ENCODE data around the gene ATG5.
"Not testable (repeated sequence)": the region's sequence is repeated elsewhere in the genome, so short reads cannot be mapped to it uniquely, and the experiment has no call there.

The ATG5 gene

GRCh38 chr6:106315765-106316374 lies 9.7 kb downstream of the ATG5 start:
- DNase-seq (ENCODE audit: low read depth in 2 of 3, low spot score in 2 of 3), result no peak

DNA sequence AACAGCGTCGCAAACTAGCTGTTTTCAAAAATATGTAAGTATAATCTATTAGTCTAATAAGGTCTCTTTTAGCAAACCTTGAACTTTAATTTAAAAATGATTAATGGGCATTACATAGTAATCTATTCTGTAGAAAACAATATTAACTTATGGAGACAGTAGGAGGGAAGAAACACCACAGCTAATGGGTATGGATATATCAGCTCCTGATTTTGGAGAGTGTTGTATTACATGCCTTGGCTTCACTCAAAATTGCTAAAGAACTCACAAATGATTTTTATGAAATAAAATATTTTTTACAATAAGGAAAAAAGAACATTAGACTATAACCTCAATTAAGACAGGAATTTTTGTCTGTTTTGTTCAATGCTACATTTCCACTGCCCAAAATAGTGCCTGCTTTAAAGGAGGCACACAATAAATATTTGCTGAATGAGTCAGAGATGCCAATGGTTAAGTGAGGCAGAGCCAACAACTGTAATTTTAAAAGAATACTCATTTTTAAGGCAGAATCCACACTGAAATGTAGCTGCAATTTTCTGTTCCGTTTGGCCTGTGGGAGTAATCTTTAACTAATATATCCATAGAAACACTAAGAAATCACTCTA lies 15.7 kb downstream of the ATG5 start:
- DNase-seq (ENCODE audit: low read depth in 2 of 3, low spot score in 2 of 3), result no peak

GRCh38 chr6:106308985-106309384 lies 16.6 kb downstream of the ATG5 start:
- no peak for DNase-seq (ENCODE audit: low read depth in 2 of 3, low spot score in 2 of 3)

- no peak for DNase-seq (ENCODE audit: low read depth in 2 of 3, low spot score in 2 of 3)
Observed at GRCh38 chr6:106305740-106306139, 19.8 kb downstream of the ATG5 start.

DNA sequence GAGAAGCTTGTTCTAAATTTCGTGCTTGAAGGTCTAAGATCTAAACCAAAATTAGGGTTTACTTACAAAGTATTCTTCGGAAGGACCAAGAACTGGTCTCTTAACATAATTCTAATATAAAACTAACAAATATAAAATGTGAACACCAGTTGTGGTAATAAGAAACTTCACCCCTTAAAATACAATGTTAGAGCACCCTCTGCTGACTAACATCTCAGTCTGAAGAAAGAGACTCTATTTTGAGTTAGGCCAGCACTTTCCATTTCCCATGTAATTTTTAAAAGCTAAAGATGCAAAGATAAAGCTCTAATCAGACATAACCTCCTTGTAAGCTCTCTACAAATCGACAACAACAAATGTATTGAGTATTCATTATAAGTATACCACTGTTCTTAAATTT lies 24.6 kb downstream of the ATG5 start:
- no peak for DNase-seq (ENCODE audit: low read depth in 2 of 3, low spot score in 2 of 3)

DNA sequence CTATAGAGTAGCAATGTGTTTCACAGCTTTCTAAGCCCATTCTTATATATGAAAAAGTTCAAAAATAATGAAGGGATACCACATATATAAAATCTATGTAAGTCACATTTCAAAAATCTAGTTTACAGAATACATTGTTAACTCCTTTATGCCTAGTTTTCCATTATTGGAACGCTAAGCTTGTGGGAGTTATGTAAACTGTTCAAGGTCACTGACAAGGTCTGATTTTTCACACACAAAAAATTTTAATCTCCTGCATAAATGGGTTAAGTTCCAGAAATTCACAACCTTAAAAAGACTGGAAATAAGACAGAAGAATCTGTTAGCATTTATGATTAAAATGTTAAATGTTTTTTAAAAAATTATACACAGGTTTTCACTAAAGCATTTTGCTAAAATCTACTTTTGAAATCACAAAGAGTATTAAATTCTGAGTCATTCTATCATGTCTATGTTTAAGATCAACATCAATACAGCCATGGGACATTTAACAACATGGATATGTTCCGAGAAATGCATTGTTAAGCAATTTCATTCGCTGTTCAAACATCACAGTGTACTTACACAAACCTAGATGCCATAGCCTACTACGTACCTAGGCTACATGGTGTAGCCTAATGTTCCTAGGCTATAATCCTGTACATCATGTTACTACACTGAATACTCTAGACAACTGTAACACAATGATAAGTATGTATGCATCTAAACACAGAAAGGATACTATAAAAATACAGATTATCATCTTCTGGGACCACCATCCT lies 25.4 kb downstream of the ATG5 start:
- no peak for DNase-seq (ENCODE audit: low read depth in 2 of 3, low spot score in 2 of 3)

GRCh38 chr6:106293116-106293515 lies 32.4 kb downstream of the ATG5 start:
- DNase-seq (ENCODE audit: low read depth in 2 of 3, low spot score in 2 of 3), result no peak

GRCh38 chr6:106290954-106291353 lies 34.6 kb downstream of the ATG5 start:
- no peak for DNase-seq (ENCODE audit: low read depth in 2 of 3, low spot score in 2 of 3)

- DNase-seq (ENCODE audit: low read depth in 2 of 3, low spot score in 2 of 3), result no peak
Observed at GRCh38 chr6:106290032-106290431, 35.5 kb downstream of the ATG5 start.

GRCh38 chr6:106287215-106287614 lies 38.3 kb downstream of the ATG5 start:
- no peak for DNase-seq (ENCODE audit: low read depth in 2 of 3, low spot score in 2 of 3)

GRCh38 chr6:106286746-106287145 lies 38.8 kb downstream of the ATG5 start:
- DNase-seq (ENCODE audit: low read depth in 2 of 3, low spot score in 2 of 3), result no peak

DNA sequence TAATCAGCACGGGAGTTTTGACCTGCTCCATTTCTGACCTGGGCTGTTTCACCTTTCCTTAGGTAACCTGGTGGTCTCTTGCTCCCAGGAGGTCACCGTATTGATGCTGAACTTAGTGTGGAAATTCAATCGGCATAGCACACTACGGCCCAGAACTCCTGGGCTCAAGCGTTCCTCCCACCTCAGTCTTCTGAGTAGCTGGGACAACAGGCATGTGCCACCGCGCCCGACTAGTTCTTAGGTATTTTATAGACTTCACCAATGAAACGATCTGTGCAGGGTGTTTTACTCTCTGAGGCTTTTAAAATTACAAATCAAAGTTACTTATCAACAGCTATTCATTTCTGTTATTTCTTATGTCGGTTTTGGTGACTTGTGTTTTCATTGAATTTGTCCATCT lies 42.1 kb downstream of the ATG5 start:
- no peak for DNase-seq (ENCODE audit: low read depth in 2 of 3, low spot score in 2 of 3)

DNA sequence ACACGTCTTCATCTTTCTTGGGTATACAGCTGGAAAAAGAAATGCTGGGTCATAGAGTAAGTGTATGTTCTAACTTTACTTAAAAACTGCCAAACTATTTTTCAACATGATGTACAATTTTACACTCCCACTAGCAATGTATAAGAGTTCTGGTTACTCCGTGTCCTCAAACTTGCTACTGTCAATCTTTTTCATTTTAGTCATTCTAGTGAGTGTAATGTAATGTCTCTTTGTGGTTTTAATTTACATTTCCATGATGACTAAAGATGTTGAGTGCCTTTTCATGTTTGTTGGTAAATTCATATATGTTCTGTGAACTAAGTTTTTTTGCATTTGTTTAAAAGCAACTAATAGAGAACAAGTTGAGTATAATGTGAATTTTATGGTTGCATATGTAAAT lies 43.9 kb downstream of the ATG5 start:
- no peak for DNase-seq (ENCODE audit: low read depth in 2 of 3, low spot score in 2 of 3)

DNA sequence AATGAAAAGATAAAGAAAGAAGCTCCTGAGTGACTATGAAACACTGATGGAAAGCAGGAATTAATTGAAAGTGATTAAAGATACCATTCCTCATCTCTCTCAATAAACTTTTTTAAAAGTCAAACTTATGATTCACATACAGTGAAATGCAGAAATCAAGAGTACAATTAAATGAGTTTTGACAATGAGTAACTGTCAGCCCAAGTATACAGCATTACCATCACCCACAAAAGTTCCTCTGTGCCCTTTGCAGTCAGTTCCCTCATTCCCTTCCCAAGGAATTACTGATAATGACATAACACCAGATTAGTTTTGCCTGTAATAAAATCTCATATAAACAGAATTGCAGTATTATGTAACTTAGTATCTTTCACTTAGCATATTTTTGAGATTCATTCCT lies 44.5 kb downstream of the ATG5 start:
- no peak for DNase-seq (ENCODE audit: low read depth in 2 of 3, low spot score in 2 of 3)

DNA sequence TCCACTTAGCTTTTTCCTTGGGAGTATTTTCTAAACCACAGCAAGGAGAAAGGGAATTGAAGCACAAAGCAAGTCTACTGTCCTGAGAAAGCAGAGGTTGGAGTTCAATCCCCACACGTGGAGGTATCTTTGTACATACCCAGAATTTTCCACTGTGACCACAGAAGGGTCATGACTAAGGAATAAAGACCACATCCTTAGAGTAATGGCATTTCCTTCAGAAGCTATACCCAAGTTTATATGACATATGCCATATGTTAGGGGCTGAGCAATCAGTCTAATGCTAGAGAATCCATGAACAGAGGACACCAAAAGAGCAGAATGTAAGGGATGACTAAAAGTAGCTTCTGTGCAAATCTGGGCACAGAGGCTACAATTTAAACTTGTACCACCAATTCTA lies 46.4 kb downstream of the ATG5 start:
- no peak for DNase-seq (ENCODE audit: low read depth in 2 of 3, low spot score in 2 of 3)

DNA sequence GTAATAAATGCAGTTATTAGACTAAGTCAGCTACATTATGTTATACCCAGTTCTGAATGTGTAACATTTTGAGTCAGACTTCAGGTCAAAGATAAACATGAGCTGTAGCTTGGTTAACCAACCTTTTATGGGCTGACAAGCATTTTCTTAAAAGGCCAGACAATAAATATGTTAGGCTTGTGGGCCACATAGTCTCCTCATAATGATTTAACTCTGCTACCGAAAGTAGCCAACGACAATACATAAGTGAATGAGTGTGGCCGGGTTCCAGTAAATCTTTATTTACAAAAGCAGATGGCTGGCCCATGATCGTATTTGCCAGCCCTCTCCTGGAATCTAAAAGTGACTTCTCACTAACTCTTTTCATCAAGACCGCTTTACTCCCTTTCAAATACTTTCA lies 49.9 kb downstream of the ATG5 start:
- no peak for DNase-seq (ENCODE audit: low read depth in 2 of 3, low spot score in 2 of 3)

DNA sequence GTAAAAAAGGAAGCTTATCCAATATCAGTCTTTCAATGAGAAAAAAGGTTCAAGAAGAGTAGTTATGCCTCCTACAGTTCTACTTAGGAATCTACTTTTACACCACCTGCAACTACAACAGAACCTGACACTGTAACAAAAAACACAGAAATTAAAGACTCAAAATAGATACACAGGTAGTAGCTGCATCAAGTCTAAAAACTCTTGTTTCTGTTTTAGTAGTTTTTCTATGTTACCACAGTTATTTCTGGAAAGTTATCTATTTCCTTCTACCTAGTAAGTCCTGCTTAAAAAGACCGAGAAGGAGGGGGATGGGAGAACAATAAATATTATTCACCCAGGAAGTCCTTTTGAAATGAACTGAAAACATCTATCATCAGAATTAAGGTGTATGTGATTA lies 52.5 kb downstream of the ATG5 start:
- no peak for DNase-seq (ENCODE audit: low read depth in 2 of 3, low spot score in 2 of 3)

DNA sequence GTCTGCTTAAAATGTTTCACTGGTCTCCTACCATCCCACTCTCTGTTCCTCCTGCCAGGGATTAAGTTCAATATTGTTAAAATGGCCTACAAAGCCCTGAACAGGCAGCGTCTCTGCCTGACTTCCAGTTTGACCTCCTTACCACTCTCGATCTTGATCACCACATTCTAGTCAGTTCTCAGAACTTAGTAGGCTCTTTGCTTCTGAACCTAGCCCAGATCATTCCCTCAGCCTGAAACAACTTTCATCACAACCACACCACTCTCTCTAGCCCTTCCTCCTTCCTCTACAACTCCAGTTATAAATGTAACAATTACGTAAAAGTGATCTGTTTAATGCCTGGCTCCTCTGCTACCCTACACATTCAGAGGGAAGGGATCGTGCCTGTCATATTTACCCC lies 53.3 kb downstream of the ATG5 start:
- no peak for DNase-seq (ENCODE audit: low read depth in 2 of 3, low spot score in 2 of 3)

GRCh38 chr6:106270414-106270813 lies 55.1 kb downstream of the ATG5 start:
- DNase-seq (ENCODE audit: low read depth in 2 of 3, low spot score in 2 of 3), result no peak

DNA sequence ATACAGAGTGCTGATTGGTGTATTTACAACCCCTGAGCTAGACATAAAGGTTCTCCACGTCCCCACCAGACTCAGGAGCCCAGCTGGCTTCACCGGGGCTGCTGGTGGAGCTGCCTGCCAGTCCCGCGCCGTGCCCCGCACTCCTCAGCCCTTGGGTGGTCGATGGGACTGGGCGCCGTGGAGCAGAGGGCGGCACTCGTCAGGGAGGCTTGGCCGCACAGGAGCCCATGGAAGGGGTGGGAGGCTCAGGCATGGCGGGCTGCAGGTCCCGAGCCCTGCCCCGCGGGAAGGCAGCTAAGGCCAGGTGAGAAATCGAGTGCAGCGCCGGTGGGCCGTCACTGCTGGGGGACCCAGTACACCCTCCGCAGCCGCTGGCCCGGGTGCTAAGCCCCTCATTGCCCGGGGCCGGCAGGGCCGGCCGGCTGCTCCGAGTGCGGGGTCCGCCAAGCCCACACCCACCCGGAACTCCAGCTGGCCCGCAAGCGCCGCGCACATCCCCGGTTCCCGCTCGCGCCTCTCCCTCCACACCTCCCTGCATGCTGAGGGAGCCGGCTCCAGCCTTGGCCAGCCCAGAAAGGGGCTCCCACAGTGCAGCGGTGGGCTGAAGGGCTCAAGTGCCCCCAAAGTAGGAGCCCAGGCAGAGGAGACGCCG lies 56.2 kb downstream of the ATG5 start:
- DNase-seq (ENCODE audit: low read depth in 2 of 3, low spot score in 2 of 3), result not testable (repeated sequence)

- DNase-seq (ENCODE audit: low read depth in 2 of 3, low spot score in 2 of 3), result not testable (repeated sequence)
Observed at GRCh38 chr6:106268500-106268899, 57.1 kb downstream of the ATG5 start.

GRCh38 chr6:106264433-106264832 lies 61.1 kb downstream of the ATG5 start:
- not testable (repeated sequence) for DNase-seq (ENCODE audit: low read depth in 2 of 3, low spot score in 2 of 3)

All from activated CD8-positive, alpha-beta memory T cell treated with anti-CD3 and anti-CD28 coated beads for 48 hours (primary cell).